Neural cell (in vitro differentiated cells): Measurements from ENCODE around the gene USP40. TPM values are rescaled to one million over a fixed set of nuclear protein-coding genes. Genes with fewer than 3 reads are reported as not detected.

Experiments
- H2AFZ ChIP-seq: fragments of 200-600, 300-800 bp; sonication (generic), shearing (Covaris generic); 2 replicates; pipeline ENCODE4 v1.6.0; 2014; ENCODE audit warnings: low read depth, mild to moderate bottlenecking, antibody characterized with exemption, low read length, moderate library complexity
- H3F3A ChIP-seq: fragments of 200-600 bp; shearing (Covaris generic); 2 replicates; pipeline ENCODE4 v1.6.1; 2016; ENCODE audit warnings: mild to moderate bottlenecking, moderate library complexity, mixed read lengths, antibody characterized with exemption, low read length; ENCODE audit not compliant: insufficient read depth, poor library complexity, severe bottlenecking
- H3K27ac ChIP-seq: fragments of 200-600, 300-800 bp; sonication (generic), shearing (Covaris generic); 2 replicates; pipeline ENCODE4 v1.5.1; 2014; ENCODE audit warnings: mild to moderate bottlenecking, low read length, moderate library complexity
- H3K27me3 ChIP-seq: fragments of 300-800, 200-600 bp; sonication (generic), shearing (Covaris generic); 2 replicates; pipeline ENCODE4 v1.6.0; 2014; ENCODE audit warnings: mild to moderate bottlenecking, low read depth, low read length, moderate library complexity; ENCODE audit not compliant: insufficient read depth
- H3K36me3 ChIP-seq: fragments of 300-800, 200-600 bp; sonication (generic), shearing (Covaris generic); 2 replicates; pipeline ENCODE4 v1.5.1; 2014; ENCODE audit warnings: mild to moderate bottlenecking, antibody characterized with exemption, low read length, moderate library complexity; ENCODE audit not compliant: insufficient read depth
- H3K4me2 ChIP-seq: fragments of 300-800, 200-600 bp; sonication (generic), shearing (Covaris generic); 2 replicates; pipeline ENCODE4 v1.6.0; 2014; ENCODE audit warnings: mild to moderate bottlenecking, low read length
- H3K4me3 ChIP-seq: fragments of 300-800, 200-600 bp; sonication (generic), shearing (Covaris generic); 2 replicates; pipeline ENCODE4 v1.5.1; 2014; ENCODE audit warnings: mild to moderate bottlenecking, low read length, moderate library complexity
- H3K79me2 ChIP-seq: fragments of 200-600 bp; shearing (Covaris generic); replicated peaks from 2 replicates; pipeline ENCODE4 v1.6.0; 2014; ENCODE audit warnings: mild to moderate bottlenecking, low read length, moderate library complexity; ENCODE audit not compliant: insufficient read depth
- H3K9ac ChIP-seq: fragments of 300-800, 200-600 bp; sonication (generic), shearing (Covaris generic); 2 replicates; pipeline ENCODE4 v1.6.1; 2016; ENCODE audit warnings: mild to moderate bottlenecking, low read length, mixed read lengths
- H3K9me2 ChIP-seq: fragments of 200-600 bp; shearing (Covaris generic); 2 replicates; pipeline ENCODE4 v1.6.1; 2016; ENCODE audit warnings: mild to moderate bottlenecking, low read length, mixed read lengths; ENCODE audit not compliant: insufficient read depth
- H3K9me3 ChIP-seq: fragments of 200-600, 300-800 bp; sonication (generic), shearing (Covaris generic); 2 replicates; pipeline ENCODE4 v1.6.1; 2016; ENCODE audit warnings: mild to moderate bottlenecking, mixed run types, low read length, moderate library complexity, mixed read lengths
- H4K20me1 ChIP-seq: fragments of 200-600 bp; shearing (Covaris generic); 2 replicates; pipeline ENCODE4 v1.6.1; 2016; ENCODE audit warnings: mild to moderate bottlenecking, mixed run types; ENCODE audit not compliant: insufficient read depth
- CTCF ChIP-seq: fragments of 450-650 bp; IDR thresholded peaks from 2 replicates; pipeline ENCODE4 v1.5.1; 2014; ENCODE audit warnings: antibody characterized with exemption, mild to moderate bottlenecking, moderate library complexity; ENCODE audit not compliant: poor library complexity, severe bottlenecking
- EP300 ChIP-seq: fragments of 450-650 bp; conservative IDR thresholded peaks from 2 replicates; pipeline ENCODE4 v1.6.1; 2014; ENCODE audit warnings: antibody characterized with exemption, mild to moderate bottlenecking, moderate library complexity; ENCODE audit not compliant: poor library complexity, severe bottlenecking
- EZH2 ChIP-seq: fragments of 200-600, 300-800 bp; shearing (Covaris generic), sonication (generic); IDR thresholded peaks from 2 replicates; pipeline ENCODE4 v1.6.1; 2014; ENCODE audit warnings: antibody characterized with exemption, low read length, borderline replicate concordance, mild to moderate bottlenecking; ENCODE audit not compliant: insufficient read depth, poor library complexity, severe bottlenecking
- MXI1 ChIP-seq: fragments of 450-650 bp; conservative IDR thresholded peaks from 2 replicates; pipeline ENCODE4 v1.6.1; 2014; ENCODE audit warnings: antibody characterized with exemption, mild to moderate bottlenecking; ENCODE audit not compliant: poor library complexity, severe bottlenecking
- POLR2AphosphoS5 ChIP-seq: IDR thresholded peaks from 2 replicates; pipeline ENCODE4 v1.6.1; 2012
- RAD21 ChIP-seq: fragments of 450-650 bp; conservative IDR thresholded peaks from 2 replicates; pipeline ENCODE4 v1.6.1; 2014; ENCODE audit warnings: antibody characterized with exemption, mild to moderate bottlenecking, moderate library complexity
- REST ChIP-seq: IDR thresholded peaks from 2 replicates; pipeline ENCODE4 v1.6.1; 2012; ENCODE audit warnings: borderline replicate concordance
- SMC3 ChIP-seq: fragments of 450-650 bp; conservative IDR thresholded peaks from 2 replicates; pipeline ENCODE4 v1.6.1; 2014; ENCODE audit warnings: antibody characterized with exemption, mild to moderate bottlenecking, moderate library complexity; ENCODE audit not compliant: poor library complexity
- TAF1 ChIP-seq: IDR thresholded peaks from 2 replicates; pipeline ENCODE4 v1.6.1; 2012; ENCODE audit warnings: low read depth
- polyA plus RNA-seq: library from polyadenylated mRNA; depleted of rRNA; stranded (reverse); fragments of >200 nt; gene quantifications from 2 replicates; pipeline ENCODE4 v1.2.3, GENCODE V29; 2014

USP40 gene
- polyA plus RNA-seq, 1 donor from 2014 or later = 33.3 TPM

DNA sequence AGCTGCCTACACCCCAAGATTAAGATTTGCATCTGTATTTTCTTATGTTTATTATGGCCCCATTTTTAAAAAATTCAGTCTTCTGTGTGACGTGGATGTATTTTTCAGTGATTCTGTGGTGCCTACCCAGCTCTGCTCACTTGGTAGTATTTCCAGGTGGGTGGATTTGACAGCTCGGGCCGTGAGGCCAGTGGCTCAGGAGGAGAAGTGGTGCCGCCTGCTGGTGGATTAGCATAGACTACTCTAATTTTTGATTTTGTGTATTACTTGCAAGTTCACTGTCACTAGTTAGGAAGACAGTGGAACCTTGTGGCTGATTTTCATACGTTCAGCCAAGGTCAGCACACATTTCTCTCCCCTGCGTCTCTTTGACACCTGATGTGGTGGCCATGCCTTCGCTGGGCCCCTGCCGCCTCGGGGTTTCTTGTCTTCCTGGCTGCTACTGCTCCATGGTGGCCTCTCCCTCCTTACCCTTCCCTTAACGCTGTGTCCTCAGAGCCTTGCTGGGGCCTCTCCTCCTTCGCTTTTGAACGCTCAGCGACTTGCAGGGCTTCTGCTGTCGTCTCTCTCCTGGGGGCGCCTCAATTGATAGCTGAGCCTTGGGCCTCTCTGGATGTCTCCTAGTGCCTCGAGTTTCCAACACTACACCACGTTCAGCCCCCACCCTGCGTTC, 122.9 kb downstream of the USP40 start:
- H3K27me3 ChIP-seq = no peaks in the 10 kb centered on the region
- H3K36me3 ChIP-seq = no peaks in the 10 kb centered on the region
- no peaks in the 10 kb centered on the region for H3K9me2 ChIP-seq
- H3K79me2 ChIP-seq = no peaks in the 10 kb centered on the region
- TF ChIP-seq SMC3 = peak; percentile 75
- TF ChIP-seq EZH2 = no peak
- TF ChIP-seq EP300 = no peak
- TF ChIP-seq CTCF = peak; percentile 78
- TF ChIP-seq REST = no peak
- no peak for TF ChIP-seq MXI1
- no peak for TF ChIP-seq POLR2AphosphoS5
- no peak for TF ChIP-seq TAF1
- peak; percentile 73 for TF ChIP-seq RAD21
- no peaks in the 10 kb centered on the region for H3K9me3 ChIP-seq
- H3F3A ChIP-seq = no peaks in the 10 kb centered on the region
- H3K27ac ChIP-seq = no peak overlapping the region
- H3K4me2 ChIP-seq = no peak overlapping the region
- H3K4me3 ChIP-seq = no peak overlapping the region
- H4K20me1 ChIP-seq = no peaks in the 10 kb centered on the region
- no peak overlapping the region for H2AFZ ChIP-seq
- H3K9ac ChIP-seq = no peak overlapping the region

DNA sequence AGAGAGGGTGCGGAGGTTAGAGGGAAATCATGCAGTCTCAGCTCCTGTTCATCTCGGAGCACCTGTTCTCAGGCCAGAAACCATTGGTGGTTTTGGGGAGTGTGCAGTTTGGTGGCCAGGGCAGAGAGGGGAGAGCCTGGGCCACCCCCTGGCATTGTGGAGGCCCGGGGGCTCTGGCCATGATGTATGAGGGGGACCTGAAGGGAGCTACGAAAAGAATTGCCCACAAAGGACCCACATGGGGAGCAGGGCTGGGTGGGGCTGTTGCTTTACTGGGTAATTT, 124.6 kb downstream of the USP40 start:
- H3K9me2 ChIP-seq = no peaks in the 10 kb centered on the region
- no peaks in the 10 kb centered on the region for H3K36me3 ChIP-seq
- H3K27ac ChIP-seq = no peak overlapping the region
- no peak overlapping the region for H2AFZ ChIP-seq
- H4K20me1 ChIP-seq = no peaks in the 10 kb centered on the region
- TF ChIP-seq SMC3 (no peak), RAD21 (no peak), EZH2 (no peak), REST (no peak), TAF1 (no peak), MXI1 (no peak), POLR2AphosphoS5 (no peak), CTCF (no peak), EP300 (no peak)
- H3K27me3 ChIP-seq = no peaks in the 10 kb centered on the region
- H3K4me3 ChIP-seq = no peak overlapping the region
- H3K9me3 ChIP-seq = no peaks in the 10 kb centered on the region
- no peak overlapping the region for H3K4me2 ChIP-seq
- no peak overlapping the region for H3K9ac ChIP-seq
- no peaks in the 10 kb centered on the region for H3F3A ChIP-seq
- H3K79me2 ChIP-seq = no peaks in the 10 kb centered on the region
